Large intestine (tissue), 3 donors: ENCODE results near the gene LCE1E. TPM values are rescaled to one million over a fixed set of nuclear protein-coding genes. Genes with fewer than 3 reads are reported as not detected.

Experiments
- DNase-seq, 2 donors: peaks; one replicate each; pipeline versions ENCODE4 v3.0.0 to v3.0.0-alpha.2; 2013
- H3K27ac ChIP-seq: one replicate; pipeline ENCODE4 v1.5.1; 2013; ENCODE audit warnings: low read length
- H3K27me3 ChIP-seq: 2 replicates; pipeline ENCODE4 v1.6.1; 2013; ENCODE audit warnings: low read length; ENCODE audit not compliant: control insufficient read depth, insufficient read depth
- H3K36me3 ChIP-seq: 2 replicates; pipeline ENCODE4 v1.6.1; 2013; ENCODE audit warnings: low read length; ENCODE audit not compliant: control insufficient read depth, insufficient read depth
- H3K4me1 ChIP-seq: one replicate; pipeline ENCODE4 v1.6.1; 2013; ENCODE audit warnings: low read length; ENCODE audit not compliant: control insufficient read depth, insufficient read depth
- H3K4me3 ChIP-seq: one replicate; pipeline ENCODE4 v1.5.1; 2013; ENCODE audit warnings: low read length
- H3K9me3 ChIP-seq: one replicate; pipeline ENCODE4 v1.6.1; 2013; ENCODE audit warnings: mild to moderate bottlenecking, low read depth, low read length, moderate library complexity; ENCODE audit not compliant: control insufficient read depth
- WGBS: methylation state at CpG from one replicate; pipeline ENCODE4 v1.1.5; 2013; ENCODE audit warnings: low lambda C conversion rate; ENCODE audit not compliant: insufficient coverage; 5-methylcytosine and 5-hydroxymethylcytosine counted together
- polyA plus RNA-seq: library from polyadenylated mRNA; unstranded; fragments of 120-200 nt; gene quantifications from one replicate; pipeline ENCODE4 v1.2.1, GENCODE V29; 2013

The LCE1E gene
- polyA plus RNA-seq, 1 donor, result not detected

DNA sequence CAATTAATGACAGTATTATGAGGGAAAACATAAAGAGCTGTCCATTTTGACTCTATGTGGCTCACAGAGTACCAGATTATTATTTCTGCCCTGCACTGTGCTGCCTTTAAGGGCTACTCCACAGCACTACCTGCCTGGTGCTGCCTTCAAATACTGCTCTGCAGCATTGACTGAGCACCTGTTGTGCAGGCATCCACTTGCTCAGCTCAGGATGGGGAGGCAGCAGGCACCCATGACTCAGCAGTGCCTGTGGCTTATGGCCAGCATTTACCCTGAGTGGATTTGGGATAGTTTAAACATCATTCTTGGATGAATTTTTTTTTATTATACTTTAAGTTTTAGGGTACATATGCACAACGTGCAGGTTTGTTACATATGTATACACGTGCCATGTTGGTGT lies 29.2 kb upstream of the LCE1E start:
- Histone ChIP-seq H3K4me1 (no peaks in the 10 kb centered on the region), H3K36me3 (no peaks in the 10 kb centered on the region), H3K27ac (no peak overlapping the region), H3K27me3 (no peaks in the 10 kb centered on the region), H3K9me3 (no peaks in the 10 kb centered on the region), H3K4me3 (no peak overlapping the region)
- WGBS, result no CpG with 5 or more reads among the region's 2 CpGs
- no peak for DNase-seq

DNA sequence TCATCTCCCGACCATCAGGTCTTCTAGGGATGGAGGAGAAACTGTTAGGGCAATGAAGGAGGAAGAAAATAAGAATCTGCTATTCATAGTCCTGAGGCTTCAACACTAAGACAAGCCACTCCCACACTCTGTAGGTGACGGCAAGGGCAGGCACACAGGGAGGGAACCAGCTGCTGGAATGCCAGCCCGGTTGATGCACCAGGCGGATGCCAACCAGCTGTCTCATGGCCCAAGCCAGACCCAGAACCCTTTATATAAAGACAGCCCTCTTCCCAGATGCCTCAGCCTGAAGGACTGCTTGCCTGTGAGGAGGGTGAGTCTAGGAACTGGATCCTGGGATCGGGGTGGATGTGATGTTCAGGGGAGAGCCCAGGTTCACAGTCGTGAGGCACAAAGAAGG lies 28.3 kb upstream of the LCE1E start, which contains the start of gene KPRP:
Gene KPRP, plus strand, starts transcription at position 279 of the 400 bp plus-strand sequence. CDS start 1,564 bp downstream, outside the sequence.
- H3K27me3 ChIP-seq, result no peaks in the 10 kb centered on the region
- no peaks in the 10 kb centered on the region for H3K36me3 ChIP-seq
- no peak within 1 kb of the TSS for H3K4me3 ChIP-seq
- H3K9me3 ChIP-seq, result no peaks in the 10 kb centered on the region
- no peak within 1 kb of the TSS for H3K27ac ChIP-seq
- no CpG with 5 or more reads among the region's 6 CpGs for WGBS
- no peaks in the 10 kb centered on the region for H3K4me1 ChIP-seq
- no peak for DNase-seq

DNA sequence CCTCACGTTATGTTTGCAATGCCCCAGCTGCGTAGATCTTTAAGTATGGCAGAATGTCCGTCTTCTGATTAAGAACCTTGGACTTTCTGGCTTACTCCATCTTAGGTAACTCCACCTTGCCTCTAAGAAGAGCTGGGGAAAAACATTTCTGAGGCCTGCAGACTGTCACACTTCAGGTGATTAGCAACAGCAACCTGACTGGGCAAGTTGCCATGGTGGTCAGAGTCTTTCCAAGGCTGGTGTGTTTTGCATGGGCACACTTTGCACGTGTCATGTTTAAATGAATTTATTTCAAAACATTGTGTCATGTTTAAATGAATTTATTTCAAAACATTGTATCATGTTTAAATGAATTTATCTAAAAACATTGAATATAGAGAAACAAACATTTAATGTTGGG lies 27.4 kb upstream of the LCE1E start:
- no CpG with 5 or more reads among the region's 4 CpGs for WGBS
- no peak overlapping the region for H3K4me3 ChIP-seq
- no peak for DNase-seq

DNA sequence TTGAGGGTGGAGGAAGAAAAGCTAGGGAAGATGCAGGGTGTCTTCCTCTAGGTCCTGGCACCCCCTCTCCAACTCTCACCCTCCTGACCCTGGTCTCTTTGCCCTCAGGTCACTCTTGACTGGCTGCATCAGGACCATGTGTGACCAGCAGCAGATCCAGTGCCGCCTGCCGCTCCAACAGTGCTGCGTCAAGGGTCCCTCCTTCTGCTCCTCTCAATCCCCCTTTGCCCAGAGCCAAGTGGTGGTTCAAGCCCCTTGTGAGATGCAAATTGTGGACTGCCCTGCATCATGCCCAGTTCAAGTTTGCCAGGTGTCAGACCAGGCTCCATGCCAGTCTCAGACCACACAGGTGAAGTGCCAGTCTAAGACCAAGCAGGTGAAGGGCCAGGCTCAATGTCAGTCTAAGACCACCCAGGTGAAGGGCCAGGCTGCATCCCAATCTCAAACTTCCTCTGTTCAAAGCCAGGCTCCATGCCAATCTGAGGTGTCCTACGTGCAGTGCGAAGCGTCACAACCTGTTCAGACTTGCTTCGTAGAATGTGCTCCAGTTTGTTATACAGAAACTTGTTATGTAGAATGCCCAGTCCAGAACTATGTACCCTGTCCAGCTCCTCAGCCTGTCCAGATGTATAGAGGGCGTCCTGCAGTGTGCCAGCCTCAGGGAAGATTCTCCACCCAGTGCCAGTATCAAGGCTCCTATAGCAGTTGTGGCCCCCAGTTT lies 26.4 kb upstream of the LCE1E start:
- DNase-seq, result no peak
- WGBS, result no CpG with 5 or more reads among the region's 8 CpGs

More for the DNA sequence above, 27.4 kb upstream of the LCE1E start:
- no peaks in the 10 kb centered on the region for H3K36me3 ChIP-seq
- no peaks in the 10 kb centered on the region for H3K9me3 ChIP-seq
- H3K27me3 ChIP-seq, result no peaks in the 10 kb centered on the region
- H3K4me1 ChIP-seq, result no peaks in the 10 kb centered on the region
- H3K27ac ChIP-seq, result no peak overlapping the region

DNA sequence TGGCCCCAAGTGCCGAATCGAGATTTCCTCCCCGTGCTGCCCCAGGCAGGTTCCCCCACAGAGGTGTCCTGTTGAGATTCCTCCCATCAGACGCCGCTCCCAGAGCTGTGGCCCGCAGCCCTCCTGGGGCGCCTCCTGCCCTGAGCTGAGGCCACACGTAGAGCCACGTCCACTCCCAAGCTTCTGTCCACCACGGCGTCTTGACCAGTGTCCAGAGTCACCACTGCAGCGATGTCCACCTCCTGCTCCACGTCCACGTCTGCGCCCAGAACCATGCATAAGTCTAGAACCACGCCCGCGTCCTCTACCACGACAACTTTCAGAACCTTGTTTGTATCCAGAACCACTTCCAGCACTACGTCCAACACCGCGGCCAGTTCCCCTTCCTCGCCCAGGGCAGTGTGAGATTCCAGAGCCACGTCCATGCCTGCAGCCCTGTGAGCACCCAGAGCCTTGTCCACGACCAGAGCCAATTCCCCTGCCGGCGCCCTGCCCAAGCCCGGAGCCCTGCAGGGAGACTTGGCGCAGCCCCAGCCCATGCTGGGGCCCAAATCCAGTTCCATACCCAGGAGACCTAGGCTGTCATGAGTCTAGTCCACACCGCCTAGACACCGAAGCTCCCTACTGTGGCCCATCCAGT lies 25.4 kb upstream of the LCE1E start:
- H3K27ac ChIP-seq, result no peak overlapping the region
- no peaks in the 10 kb centered on the region for H3K4me1 ChIP-seq
- H3K9me3 ChIP-seq, result no peaks in the 10 kb centered on the region
- no peaks in the 10 kb centered on the region for H3K36me3 ChIP-seq
- no CpG with 5 or more reads among the region's 31 CpGs for WGBS
- no peak for DNase-seq
- no peak overlapping the region for H3K4me3 ChIP-seq
- H3K27me3 ChIP-seq, result no peaks in the 10 kb centered on the region

More for the DNA sequence above, 26.4 kb upstream of the LCE1E start:
- no peaks in the 10 kb centered on the region for H3K27me3 ChIP-seq
- H3K4me1 ChIP-seq, result no peaks in the 10 kb centered on the region
- H3K9me3 ChIP-seq, result no peaks in the 10 kb centered on the region
- H3K36me3 ChIP-seq, result no peaks in the 10 kb centered on the region
- no peak overlapping the region for H3K27ac ChIP-seq
- H3K4me3 ChIP-seq, result no peak overlapping the region

DNA sequence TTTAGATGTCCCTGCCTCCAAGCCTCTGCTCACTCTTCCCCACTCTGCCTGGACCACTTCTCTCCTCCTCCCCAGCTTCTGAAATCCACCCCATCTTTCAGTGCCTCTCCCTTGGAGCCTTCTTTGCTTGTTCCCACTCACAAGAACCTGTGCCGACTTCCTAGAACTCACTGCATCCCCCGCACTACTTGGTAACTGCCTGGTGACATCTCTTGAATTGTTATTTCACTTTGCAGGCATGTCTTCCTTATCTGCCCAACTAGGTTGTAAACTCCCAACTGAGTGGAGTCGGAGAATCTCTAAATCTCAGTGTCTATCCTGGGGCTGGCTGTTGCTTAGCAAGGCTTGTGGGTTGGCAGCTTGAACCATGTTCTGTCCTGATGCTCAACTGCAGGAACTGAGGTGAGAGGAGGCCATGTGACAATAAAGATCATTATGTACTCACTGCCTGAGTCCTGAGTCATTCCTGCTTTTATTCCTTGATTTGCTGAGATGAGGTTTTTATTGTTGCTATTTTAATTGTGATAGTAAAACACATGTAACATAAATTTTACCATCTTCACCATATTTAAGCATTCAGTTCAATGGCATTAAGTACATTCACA lies 24.3 kb upstream of the LCE1E start:
- Histone ChIP-seq H3K36me3 (no peaks in the 10 kb centered on the region), H3K4me1 (no peaks in the 10 kb centered on the region), H3K27me3 (no peaks in the 10 kb centered on the region), H3K9me3 (no peaks in the 10 kb centered on the region), H3K27ac (no peak overlapping the region), H3K4me3 (no peak overlapping the region)
- DNase-seq, result no peak
- 80% methylated on average over 1 of the region's 3 CpGs for WGBS

DNA sequence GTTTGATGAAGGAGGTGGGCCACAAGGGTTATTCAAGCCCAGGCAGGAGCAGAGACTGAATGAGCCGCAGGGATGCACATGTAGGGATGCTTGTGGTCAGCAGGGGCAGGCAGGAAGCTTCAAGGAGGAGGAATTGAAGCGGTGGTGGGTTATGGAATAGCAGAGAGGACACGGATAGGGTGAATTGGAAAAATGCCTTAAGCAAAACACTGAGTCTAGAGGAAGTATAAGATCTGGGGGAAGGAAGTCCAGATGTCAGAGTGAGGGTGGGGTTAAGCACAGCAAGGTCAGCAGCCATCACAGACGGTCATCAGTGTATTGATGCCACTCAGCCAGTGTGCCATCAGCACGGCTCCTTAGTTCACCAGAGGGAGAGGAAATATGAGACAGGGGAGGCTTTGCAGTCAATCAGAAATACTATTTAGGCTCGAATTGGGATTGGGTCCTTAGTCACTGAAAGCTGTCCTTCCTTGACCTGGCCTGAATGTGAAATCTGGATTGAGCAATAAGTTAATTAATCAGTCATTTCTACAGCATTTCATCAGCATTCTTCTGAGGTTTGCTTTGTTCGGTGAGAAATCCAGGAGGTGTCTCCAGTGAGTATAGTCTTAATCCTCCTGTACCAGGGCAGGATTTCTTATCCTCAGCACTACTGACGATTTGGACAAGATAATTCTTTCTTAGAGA lies 17.1 kb upstream of the LCE1E start:
- no peak for DNase-seq
- Histone ChIP-seq H3K36me3 (no peaks in the 10 kb centered on the region), H3K9me3 (no peaks in the 10 kb centered on the region), H3K27ac (no peak overlapping the region), H3K4me3 (no peak overlapping the region), H3K27me3 (no peaks in the 10 kb centered on the region), H3K4me1 (no peaks in the 10 kb centered on the region)
- 67% methylated on average over 1 of the region's 8 CpGs for WGBS

DNA sequence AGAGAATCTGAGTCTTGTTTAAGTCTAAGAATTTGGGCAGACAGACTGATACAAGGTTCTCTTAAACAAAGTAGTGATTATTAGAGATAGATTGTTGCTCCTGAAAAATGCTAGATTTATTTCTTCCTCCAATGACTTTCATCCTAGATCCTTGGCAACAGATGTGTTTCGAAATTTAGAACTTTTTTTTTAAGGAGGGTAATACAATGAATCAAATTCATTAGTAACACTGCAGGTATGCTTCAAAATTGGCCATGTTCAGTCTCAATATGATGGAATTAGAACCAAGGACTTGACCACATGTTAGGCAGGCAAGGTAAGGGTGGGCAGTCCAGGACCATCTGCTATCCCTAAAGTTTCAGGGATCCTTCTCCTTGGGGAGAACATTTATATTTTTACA lies 15.6 kb upstream of the LCE1E start:
- Histone ChIP-seq H3K4me1 (no peaks in the 10 kb centered on the region), H3K36me3 (no peaks in the 10 kb centered on the region), H3K27ac (no peak overlapping the region), H3K4me3 (no peak overlapping the region), H3K9me3 (no peaks in the 10 kb centered on the region), H3K27me3 (no peaks in the 10 kb centered on the region)
- no peak for DNase-seq
- WGBS, result no CpG with 5 or more reads among the region's 1 CpG

DNA sequence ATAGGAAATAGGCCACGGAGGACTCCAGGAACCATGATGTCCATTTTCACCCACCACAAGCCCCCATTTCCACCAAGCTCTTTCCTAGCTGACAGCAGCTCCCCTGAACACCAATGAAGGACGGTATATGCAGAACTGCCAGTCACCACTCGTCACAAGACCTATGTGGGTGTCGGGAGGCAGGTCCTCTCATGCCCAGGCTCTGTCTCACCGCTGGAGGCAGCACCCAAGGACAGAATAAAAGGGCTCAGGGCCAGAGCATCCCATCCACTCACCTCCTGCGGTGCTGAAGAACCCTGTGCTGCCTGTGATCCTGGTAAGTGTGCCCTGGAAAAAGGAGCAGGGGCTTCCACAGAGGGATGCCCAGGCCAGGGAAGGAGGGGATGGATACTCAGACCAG lies 11.2 kb upstream of the LCE1E start, which contains the start of gene LCE1F:
Gene LCE1F, plus strand, starts transcription at position 266 of the 400 bp plus-strand sequence. CDS start 1,232 bp downstream, outside the sequence.
- 80% methylated on average over 1 of the region's 6 CpGs for WGBS
- no peaks in the 10 kb centered on the region for H3K27me3 ChIP-seq
- no peak within 1 kb of the TSS for H3K4me3 ChIP-seq
- H3K27ac ChIP-seq, result no peak within 1 kb of the TSS
- no peaks in the 10 kb centered on the region for H3K4me1 ChIP-seq
- DNase-seq, result no peak
- no peaks in the 10 kb centered on the region for H3K36me3 ChIP-seq
- no peaks in the 10 kb centered on the region for H3K9me3 ChIP-seq

DNA sequence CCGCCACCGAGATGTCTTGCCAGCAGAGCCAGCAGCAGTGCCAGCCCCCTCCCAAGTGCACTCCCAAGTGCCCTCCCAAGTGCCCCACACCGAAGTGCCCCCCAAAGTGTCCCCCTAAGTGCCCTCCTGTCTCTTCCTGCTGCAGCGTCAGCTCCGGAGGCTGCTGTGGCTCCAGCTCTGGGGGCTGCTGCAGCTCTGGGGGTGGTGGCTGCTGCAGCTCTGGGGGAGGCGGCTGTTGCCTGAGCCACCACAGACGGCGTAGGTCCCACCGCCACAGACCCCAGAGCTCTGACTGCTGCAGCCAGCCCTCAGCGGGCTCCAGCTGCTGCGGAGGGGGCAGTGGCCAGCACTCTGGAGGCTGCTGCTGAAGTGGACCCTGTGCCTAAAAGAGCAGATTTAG lies 9.7 kb upstream of the LCE1E start:
- Histone ChIP-seq H3K9me3 (no peaks in the 10 kb centered on the region), H3K27ac (no peak overlapping the region), H3K4me1 (no peaks in the 10 kb centered on the region), H3K36me3 (no peaks in the 10 kb centered on the region), H3K4me3 (no peak overlapping the region), H3K27me3 (no peaks in the 10 kb centered on the region)
- no CpG with 5 or more reads among the region's 11 CpGs for WGBS
- no peak for DNase-seq
